ENCODE measurements around the gene CHST10.

GRCh38 chr2:100392715-100393114, 24.8 kb downstream of the CHST10 start:
- TF ChIP-seq EP300 (conservative IDR thresholded peaks at IDR 0.05; ENCODE audit: poor library complexity, severe bottlenecking), result no peak
- TF ChIP-seq POLR2AphosphoS5 (IDR thresholded peaks at IDR 0.05), result no peak

All from neural cell (in vitro differentiated cells).